Choroid plexus epithelial cell (primary cell): ENCODE data around the gene ARL2.

Experiments
- DNase-seq: peaks from one replicate; pipeline ENCODE4 v3.0.0-alpha.2; 2010; ENCODE audit warnings: low read depth
- H3K4me3 ChIP-seq: 2 replicates; pipeline ENCODE4 v1.5.1; 2011; ENCODE audit warnings: low read depth, mild to moderate bottlenecking, control low read depth, low read length, moderate library complexity
- TF ChIP-seq, protein P1 (sequence below): conservative IDR thresholded peaks from 2 replicates; pipeline ENCODE4 v1.5.1; 2011; ENCODE audit warnings: low read depth, mild to moderate bottlenecking, control low read depth, inconsistent platforms, low read length, moderate library complexity

Gene ARL2

GRCh38 chr11:65058012-65058411 is 44.1 kb downstream of the ARL2 start:
- DNase-seq: no peak
- TF ChIP-seq, protein P1, sequence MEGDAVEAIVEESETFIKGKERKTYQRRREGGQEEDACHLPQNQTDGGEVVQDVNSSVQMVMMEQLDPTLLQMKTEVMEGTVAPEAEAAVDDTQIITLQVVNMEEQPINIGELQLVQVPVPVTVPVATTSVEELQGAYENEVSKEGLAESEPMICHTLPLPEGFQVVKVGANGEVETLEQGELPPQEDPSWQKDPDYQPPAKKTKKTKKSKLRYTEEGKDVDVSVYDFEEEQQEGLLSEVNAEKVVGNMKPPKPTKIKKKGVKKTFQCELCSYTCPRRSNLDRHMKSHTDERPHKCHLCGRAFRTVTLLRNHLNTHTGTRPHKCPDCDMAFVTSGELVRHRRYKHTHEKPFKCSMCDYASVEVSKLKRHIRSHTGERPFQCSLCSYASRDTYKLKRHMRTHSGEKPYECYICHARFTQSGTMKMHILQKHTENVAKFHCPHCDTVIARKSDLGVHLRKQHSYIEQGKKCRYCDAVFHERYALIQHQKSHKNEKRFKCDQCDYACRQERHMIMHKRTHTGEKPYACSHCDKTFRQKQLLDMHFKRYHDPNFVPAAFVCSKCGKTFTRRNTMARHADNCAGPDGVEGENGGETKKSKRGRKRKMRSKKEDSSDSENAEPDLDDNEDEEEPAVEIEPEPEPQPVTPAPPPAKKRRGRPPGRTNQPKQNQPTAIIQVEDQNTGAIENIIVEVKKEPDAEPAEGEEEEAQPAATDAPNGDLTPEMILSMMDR: no peak

DNA sequence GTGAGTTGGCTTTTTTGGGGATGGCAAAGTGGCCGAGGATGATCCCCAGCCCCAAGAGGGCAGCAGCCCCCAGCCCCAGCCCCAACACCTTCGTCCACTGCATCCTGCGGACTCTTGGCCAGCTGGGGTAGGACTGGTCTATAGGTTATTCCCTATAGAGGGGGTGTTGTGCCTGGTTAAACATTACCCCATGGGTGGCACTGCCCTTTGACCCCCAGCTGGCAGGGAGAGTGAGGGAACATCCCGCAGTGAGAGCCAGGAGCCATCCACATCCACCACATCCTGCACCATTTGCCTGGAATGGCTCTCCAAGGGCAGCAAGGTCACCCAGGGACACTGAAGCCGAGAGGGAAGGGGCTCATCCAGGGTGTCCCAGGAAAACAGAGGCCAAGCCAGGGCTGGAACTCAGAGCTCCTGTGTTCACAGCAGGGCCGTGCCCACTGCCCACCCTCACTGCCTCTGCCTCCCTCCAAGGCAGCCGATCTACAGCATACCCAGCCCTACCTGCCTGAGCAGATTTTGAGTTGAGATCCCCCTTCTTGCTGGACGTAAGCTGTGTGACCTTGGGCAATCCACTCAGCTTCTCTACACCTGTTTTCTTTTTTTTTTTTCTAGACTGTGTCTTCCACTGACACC is 44.6 kb downstream of the ARL2 start, which contains the start of gene NAALADL1:
Gene NAALADL1, minus strand, starts transcription at position 135 of the 636 bp plus-strand sequence. Its CDS starts 32 bp downstream, at position 103.
- H3K4me3 ChIP-seq: no peak within 1 kb of the TSS
- DNase-seq: no peak
- TF ChIP-seq, protein P1: no peak

More at GRCh38 chr11:65058012-65058411, 44.1 kb downstream of the ARL2 start:
- H3K4me3 ChIP-seq: no peak overlapping the region

- TF ChIP-seq, protein P1: no peak
- H3K4me3 ChIP-seq: no peak overlapping the region
- no peak for DNase-seq
Observed at GRCh38 chr11:65059523-65059922, 45.6 kb downstream of the ARL2 start.

DNA sequence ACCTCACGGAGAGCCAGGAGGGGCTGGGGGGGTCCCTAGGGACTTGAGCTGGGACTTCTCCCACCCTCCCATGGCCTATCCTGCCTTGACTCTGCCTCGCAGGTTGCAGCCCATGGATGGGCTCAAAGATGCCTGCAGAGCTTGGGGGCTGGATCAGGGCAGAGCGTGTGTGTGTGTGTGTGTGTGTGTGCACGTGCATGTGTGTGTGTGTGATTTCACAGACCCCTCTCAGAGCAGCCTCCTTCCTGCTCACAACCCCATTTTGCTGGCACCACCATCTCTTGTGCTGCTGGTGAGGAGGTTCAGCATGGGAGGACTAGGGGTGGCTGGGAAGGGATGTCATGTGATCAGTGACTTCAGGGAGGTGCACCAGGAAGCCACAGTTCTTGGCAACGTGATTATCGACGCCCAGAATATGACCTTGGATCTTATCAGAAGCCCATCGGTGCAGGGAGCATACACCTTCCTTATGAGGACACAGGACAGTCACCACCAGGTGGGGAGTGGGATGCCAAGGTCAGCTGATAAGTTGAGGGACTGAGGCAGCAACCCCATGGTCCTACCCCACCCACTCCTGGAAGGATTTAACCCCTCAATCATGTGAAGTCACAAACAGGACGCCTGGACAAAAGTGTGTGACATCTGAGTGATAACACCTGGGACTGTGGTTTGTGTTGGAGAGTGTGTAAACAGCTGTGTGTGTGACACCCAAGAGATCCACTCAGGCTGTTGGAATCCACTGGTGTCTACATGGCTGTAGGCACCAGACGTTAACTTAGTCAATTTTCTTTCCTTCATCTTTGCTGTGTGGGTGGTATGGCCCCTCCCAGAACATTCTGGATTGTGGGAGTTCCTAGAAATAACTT is 46.2 kb downstream of the ARL2 start:
- H3K4me3 ChIP-seq: no peak overlapping the region
- TF ChIP-seq, protein P1: no peak

GRCh38 chr11:65060913-65061408 is 47.0 kb downstream of the ARL2 start:
- H3K4me3 ChIP-seq: no peak overlapping the region
- DNase-seq: peak; percentile 47
- TF ChIP-seq, protein P1: peak; percentile 60

More for the DNA sequence above, 46.2 kb downstream of the ARL2 start:
- DNase-seq: peak; percentile 7

GRCh38 chr11:65063532-65063931 is 49.6 kb downstream of the ARL2 start:
- no peak for DNase-seq
- TF ChIP-seq, protein P1: no peak
- H3K4me3 ChIP-seq: no peak overlapping the region
